ENCODE results near the gene RANBP3L. TPM values are rescaled to one million over a fixed set of nuclear protein-coding genes. Genes with fewer than 3 reads are reported as not detected.

RANBP3L gene
- total and polyA plus RNA-seq, 9 of the 15 experiments (the other 6 are each of a cell fraction or from before 2014, with no cell fraction given), result 0.01 to 0.06 TPM; not detected in 7

DNA sequence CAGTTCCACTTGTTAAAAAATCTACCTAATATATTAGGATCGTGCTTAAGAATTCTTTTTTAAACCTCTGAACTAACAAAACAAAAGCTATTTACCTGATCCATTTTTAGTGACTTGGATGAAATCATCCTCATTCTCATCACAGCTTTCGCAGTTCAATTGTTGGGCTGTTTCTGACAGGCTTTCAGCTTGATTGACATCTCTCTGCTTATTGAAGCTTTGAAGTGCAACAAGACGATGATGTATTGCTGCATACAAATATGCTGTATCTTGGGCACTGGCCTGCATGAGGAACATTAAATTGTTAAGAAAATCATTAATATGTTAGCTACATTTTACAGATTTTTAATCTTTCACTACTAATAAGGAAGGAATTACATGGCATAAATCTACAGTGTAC, 50.5 kb downstream of the RANBP3L start:
- Histone ChIP-seq H3K4me2 (ENCODE audit: insufficient read depth, low read length) (no peak overlapping the region), H3K4me3 (no peak overlapping the region), H3K9ac (ENCODE audit: insufficient read depth in 1 of 2, low read depth in 2 of 2, low read length in 2 of 2) (no peak overlapping the region), H3K27ac (ENCODE audit: extremely low read depth, low read depth, low read length) (no peak overlapping the region), H3K9me1 (ENCODE audit: control insufficient read depth, insufficient read depth, low read length) (no peaks in the 10 kb centered on the region), H3K79me2 (ENCODE audit: control insufficient read depth, insufficient read depth, low read length) (no peaks in the 10 kb centered on the region), H3K27me3 (ENCODE audit: control insufficient read depth in 2 of 2, insufficient read depth in 2 of 2, low read length in 2 of 2) (no peaks in the 10 kb centered on the region), H3K9me3 (replicated peaks; ENCODE audit: control insufficient read depth, insufficient read depth, low read depth, low read length) (no peaks in the 10 kb centered on the region), H3K36me3 (ENCODE audit: control insufficient read depth, insufficient read depth, low read length) (no peaks in the 10 kb centered on the region), H3K4me1 (replicated peaks in 1 of 2; ENCODE audit: control insufficient read depth in 2 of 2, insufficient read depth in 2 of 2, low read length in 2 of 2) (no peaks in the 10 kb centered on the region), H4K20me1 (replicated peaks; ENCODE audit: control insufficient read depth, insufficient read depth, low read length) (no peaks in the 10 kb centered on the region), H2AFZ (ENCODE audit: low read depth, low read length) (no peak overlapping the region)
- intact Hi-C loops (cut with micrococcal nuclease), result no loop called here
- no peak for ATAC-seq
- POLR2A ChIA-PET, result interaction anchor here (0.9 to 1.1 kb wide), 2 partner anchors 10 to 21 kb away, joined by 3 to 11 read pairs; partner anchors contain the start of gene NADK2
- TF ChIP-seq, protein P1, sequence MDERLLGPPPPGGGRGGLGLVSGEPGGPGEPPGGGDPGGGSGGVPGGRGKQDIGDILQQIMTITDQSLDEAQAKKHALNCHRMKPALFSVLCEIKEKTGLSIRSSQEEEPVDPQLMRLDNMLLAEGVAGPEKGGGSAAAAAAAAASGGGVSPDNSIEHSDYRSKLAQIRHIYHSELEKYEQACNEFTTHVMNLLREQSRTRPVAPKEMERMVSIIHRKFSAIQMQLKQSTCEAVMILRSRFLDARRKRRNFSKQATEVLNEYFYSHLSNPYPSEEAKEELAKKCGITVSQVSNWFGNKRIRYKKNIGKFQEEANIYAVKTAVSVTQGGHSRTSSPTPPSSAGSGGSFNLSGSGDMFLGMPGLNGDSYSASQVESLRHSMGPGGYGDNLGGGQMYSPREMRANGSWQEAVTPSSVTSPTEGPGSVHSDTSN (CRISPR knock-in tag; IDR thresholded peaks at IDR 0.05; ENCODE audit: low read depth), result no peak
- TF ChIP-seq, protein P1 (tag; conservative IDR thresholded peaks at IDR 0.05; ENCODE audit: low read depth), result 0 out of 2 replicates have a peak, but pooled peaks have one; percentile 30
- TF ChIP-seq XRCC5 (IDR thresholded peaks at IDR 0.05; ENCODE audit: low read depth, low read length) (no peak), TAL1 (IDR thresholded peaks at IDR 0.05) (no peak), MEIS2 (IDR thresholded peaks at IDR 0.05; ENCODE audit: partially characterized antibody) (peak; percentile 46), CBX3 (IDR thresholded peaks at IDR 0.05; ENCODE audit: borderline replicate concordance in 1 of 2, low read length in 2 of 2) (no peak), ILF3 (IDR thresholded peaks at IDR 0.05; ENCODE audit: borderline replicate concordance) (no peak), ZNF311 (CRISPR knock-in tag; IDR thresholded peaks at IDR 0.05) (no peak)
- TF ChIP-seq, protein P2, sequence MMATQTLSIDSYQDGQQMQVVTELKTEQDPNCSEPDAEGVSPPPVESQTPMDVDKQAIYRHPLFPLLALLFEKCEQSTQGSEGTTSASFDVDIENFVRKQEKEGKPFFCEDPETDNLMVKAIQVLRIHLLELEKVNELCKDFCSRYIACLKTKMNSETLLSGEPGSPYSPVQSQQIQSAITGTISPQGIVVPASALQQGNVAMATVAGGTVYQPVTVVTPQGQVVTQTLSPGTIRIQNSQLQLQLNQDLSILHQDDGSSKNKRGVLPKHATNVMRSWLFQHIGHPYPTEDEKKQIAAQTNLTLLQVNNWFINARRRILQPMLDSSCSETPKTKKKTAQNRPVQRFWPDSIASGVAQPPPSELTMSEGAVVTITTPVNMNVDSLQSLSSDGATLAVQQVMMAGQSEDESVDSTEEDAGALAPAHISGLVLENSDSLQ (IDR thresholded peaks at IDR 0.05), result peak; percentile 80
- DNase-seq (ENCODE audit: extremely low read depth in 1 of 4, low spot score in 3 of 4), result no peak
- in situ Hi-C loops (cut with MboI), result no loop called here
- 13% methylated on average over 3 of the region's 3 CpGs for WGBS (ENCODE audit: insufficient coverage, low coverage, missing lambda C conversion rate)
- CTCF ChIA-PET (ENCODE audit: low intra/inter-chr PET ratio), result no interaction called here
- no peak for FAIRE-seq
- BruUV-seq (replicated peaks), result no TSS peak

Measured in K562 (cell line).